Activated CD4-positive, alpha-beta T cell treated with anti-CD3 and anti-CD28 coated beads for 48 hours (primary cell): ENCODE measurements around the gene GUF1.
A peak's percentile ranks its signal among the peaks of the same experiment; 100 is the strongest.

Source experiments
- DNase-seq: peaks from one replicate; pipeline ENCODE4 v3.0.0-alpha.2; 2020

GUF1 gene

GRCh38 chr4:44678094-44679041, at the start of gene GUF1:
Gene GUF1, plus strand, starts transcription at chr4:44678420. Its CDS starts 203 bp downstream, at chr4:44678623.
- DNase-seq: peak; percentile 91

GRCh38 chr4:44629280-44629866, 48.8 kb upstream of the GUF1 start:
- peak; percentile 44 for DNase-seq

- DNase-seq: no peak
Measured at GRCh38 chr4:44632089-44632488, 46.1 kb upstream of the GUF1 start.

GRCh38 chr4:44632733-44633132, 45.5 kb upstream of the GUF1 start:
- no peak for DNase-seq

GRCh38 chr4:44638091-44638490, 40.1 kb upstream of the GUF1 start:
- DNase-seq: no peak

GRCh38 chr4:44646151-44646550, 32.1 kb upstream of the GUF1 start:
- DNase-seq: no peak

GRCh38 chr4:44651425-44651824, 26.8 kb upstream of the GUF1 start, which contains the start of gene YIPF7:
Gene YIPF7, minus strand, starts transcription at chr4:44651625. Its CDS starts 1,525 bp downstream, at chr4:44650100.
- DNase-seq: no peak

- DNase-seq: no peak
Measured at GRCh38 chr4:44652002-44652401, 26.2 kb upstream of the GUF1 start.

- no peak for DNase-seq
Measured at GRCh38 chr4:44660396-44660795, 17.8 kb upstream of the GUF1 start.

- no peak for DNase-seq
Measured at GRCh38 chr4:44661940-44662622, 16.1 kb upstream of the GUF1 start.

GRCh38 chr4:44662623-44663005, 15.6 kb upstream of the GUF1 start:
- DNase-seq: no peak

- no peak for DNase-seq
Measured at GRCh38 chr4:44663539-44664263, 14.5 kb upstream of the GUF1 start.

- DNase-seq: no peak
Measured at GRCh38 chr4:44668526-44668925, 9.7 kb upstream of the GUF1 start.

- DNase-seq: no peak
Measured at GRCh38 chr4:44670506-44671199, 7.6 kb upstream of the GUF1 start.

GRCh38 chr4:44671636-44672035, 6.6 kb upstream of the GUF1 start:
- DNase-seq: no peak

GRCh38 chr4:44674471-44674870, 3.7 kb upstream of the GUF1 start:
- no peak for DNase-seq

- no peak for DNase-seq
Measured at GRCh38 chr4:44675366-44675765, 2.9 kb upstream of the GUF1 start.

GRCh38 chr4:44679060-44679459, 840 bp downstream of the GUF1 start:
- DNase-seq: no peak

GRCh38 chr4:44684648-44685047, 6.4 kb downstream of the GUF1 start:
- DNase-seq: no peak

GRCh38 chr4:44700427-44700826, 22.2 kb downstream of the GUF1 start:
- DNase-seq: no peak

GRCh38 chr4:44701037-44701436, 22.8 kb downstream of the GUF1 start:
- no peak for DNase-seq

- DNase-seq: no peak
Measured at GRCh38 chr4:44704673-44705072, 26.5 kb downstream of the GUF1 start.
